ENCODE results near the gene GNPTG. TPM values are rescaled to one million over a fixed set of nuclear protein-coding genes. Genes with fewer than 3 reads are reported as not detected.

Gene GNPTG
- total RNA-seq, 1 experiment from 2014 or later: 19.6 TPM

- Histone ChIP-seq H3K9ac (ENCODE audit: low read length) (no peak overlapping the region), H3K79me2 (ENCODE audit: low read length) (no peaks in the 10 kb centered on the region)
- DNase-seq: no peak
Measured at GRCh38 chr16:1340730-1341494, 10.8 kb upstream of the GNPTG start.

GRCh38 chr16:1341495-1342420, 10.0 kb upstream of the GNPTG start:
- Histone ChIP-seq H3K79me2 (ENCODE audit: low read length) (no peaks in the 10 kb centered on the region), H4K20me1 (ENCODE audit: insufficient read depth, low read depth, low read length) (peaks cover 14% of the 10 kb centered on the region; the same call in 1 of the 2 replicates), H3K4me3 (ENCODE audit: low read length) (no peak overlapping the region; the same call in 1 of the 2 replicates), H3K4me2 (ENCODE audit: low read depth, low read length, poor library complexity, severe bottlenecking) (peak overlapping the region; percentile 61), H3K4me1 (ENCODE audit: low read length) (peaks cover 16% of the 10 kb centered on the region), H3K9me2 (replicated peaks; ENCODE audit: insufficient read depth, low read length) (no peaks in the 10 kb centered on the region), H3K36me3 (ENCODE audit: insufficient read depth, low read length) (no peaks in the 10 kb centered on the region), H3K27ac (ENCODE audit: low read length) (no peak overlapping the region), H2AFZ (ENCODE audit: low read length) (no peak overlapping the region), H3K9me3 (ENCODE audit: low read length) (no peaks in the 10 kb centered on the region), H3K9ac (ENCODE audit: low read length) (no peak overlapping the region), H3K27me3 (ENCODE audit: low read length) (no peaks in the 10 kb centered on the region)
- no peak for DNase-seq

More at GRCh38 chr16:1340730-1341494, 10.8 kb upstream of the GNPTG start:
- no peak overlapping the region for H3K4me3 ChIP-seq (ENCODE audit: low read length)
- H3K27me3 ChIP-seq (ENCODE audit: low read length): no peaks in the 10 kb centered on the region
- no peaks in the 10 kb centered on the region for H3K36me3 ChIP-seq (ENCODE audit: insufficient read depth, low read length)
- no peak overlapping the region for H3K27ac ChIP-seq (ENCODE audit: low read length)
- peaks cover 16% of the 10 kb centered on the region for H3K4me1 ChIP-seq (ENCODE audit: low read length)
- H2AFZ ChIP-seq (ENCODE audit: low read length): no peak overlapping the region
- H3K9me3 ChIP-seq (ENCODE audit: low read length): no peaks in the 10 kb centered on the region
- peaks cover 14% of the 10 kb centered on the region; the same call in 1 of the 2 replicates for H4K20me1 ChIP-seq (ENCODE audit: insufficient read depth, low read depth, low read length)
- no peaks in the 10 kb centered on the region for H3K9me2 ChIP-seq (replicated peaks; ENCODE audit: insufficient read depth, low read length)
- no peak overlapping the region for H3K4me2 ChIP-seq (ENCODE audit: low read depth, low read length, poor library complexity, severe bottlenecking)

GRCh38 chr16:1342526-1343427, 9.0 kb upstream of the GNPTG start:
- peak; percentile 99 for DNase-seq
- Histone ChIP-seq H4K20me1 (ENCODE audit: insufficient read depth, low read depth, low read length) (peaks cover 14% of the 10 kb centered on the region; the same call in 1 of the 2 replicates), H3K9ac (ENCODE audit: low read length) (no peak overlapping the region), H2AFZ (ENCODE audit: low read length) (no peak overlapping the region), H3K4me1 (ENCODE audit: low read length) (peaks cover 16% of the 10 kb centered on the region), H3K9me2 (replicated peaks; ENCODE audit: insufficient read depth, low read length) (no peaks in the 10 kb centered on the region), H3K36me3 (ENCODE audit: insufficient read depth, low read length) (no peaks in the 10 kb centered on the region), H3K4me2 (ENCODE audit: low read depth, low read length, poor library complexity, severe bottlenecking) (peak overlapping the region; percentile 61), H3K27me3 (ENCODE audit: low read length) (no peaks in the 10 kb centered on the region), H3K27ac (ENCODE audit: low read length) (no peak overlapping the region), H3K9me3 (ENCODE audit: low read length) (no peaks in the 10 kb centered on the region), H3K79me2 (ENCODE audit: low read length) (no peaks in the 10 kb centered on the region), H3K4me3 (ENCODE audit: low read length) (no peak overlapping the region; the same call in 1 of the 2 replicates)

- H3K4me2 ChIP-seq (ENCODE audit: low read depth, low read length, poor library complexity, severe bottlenecking): peak overlapping the region; percentile 24
- DNase-seq: no peak
- no peak overlapping the region for H2AFZ ChIP-seq (ENCODE audit: low read length)
- no peak overlapping the region for H3K27ac ChIP-seq (ENCODE audit: low read length)
- H3K4me3 ChIP-seq (ENCODE audit: low read length): no peak overlapping the region; the same call in 1 of the 2 replicates
- H3K9me3 ChIP-seq (ENCODE audit: low read length): no peaks in the 10 kb centered on the region
- H3K36me3 ChIP-seq (ENCODE audit: insufficient read depth, low read length): no peaks in the 10 kb centered on the region
- no peak overlapping the region for H3K9ac ChIP-seq (ENCODE audit: low read length)
- no peaks in the 10 kb centered on the region for H3K79me2 ChIP-seq (ENCODE audit: low read length)
- no peaks in the 10 kb centered on the region for H3K9me2 ChIP-seq (replicated peaks; ENCODE audit: insufficient read depth, low read length)
- H3K4me1 ChIP-seq (ENCODE audit: low read length): peaks cover 16% of the 10 kb centered on the region
- no peaks in the 10 kb centered on the region for H3K27me3 ChIP-seq (ENCODE audit: low read length)
- peaks cover 14% of the 10 kb centered on the region; the same call in 1 of the 2 replicates for H4K20me1 ChIP-seq (ENCODE audit: insufficient read depth, low read depth, low read length)
Measured at GRCh38 chr16:1343428-1344242, 8.1 kb upstream of the GNPTG start.

- Histone ChIP-seq H3K4me3 (ENCODE audit: low read length) (no peak overlapping the region), H4K20me1 (ENCODE audit: insufficient read depth, low read depth, low read length) (peaks cover 14% of the 10 kb centered on the region; the same call in 1 of the 2 replicates), H3K27ac (ENCODE audit: low read length) (no peak overlapping the region), H3K9ac (ENCODE audit: low read length) (no peak overlapping the region), H3K9me2 (replicated peaks; ENCODE audit: insufficient read depth, low read length) (no peaks in the 10 kb centered on the region), H3K4me1 (ENCODE audit: low read length) (peaks cover 16% of the 10 kb centered on the region), H2AFZ (ENCODE audit: low read length) (no peak overlapping the region), H3K27me3 (ENCODE audit: low read length) (no peaks in the 10 kb centered on the region), H3K79me2 (ENCODE audit: low read length) (no peaks in the 10 kb centered on the region), H3K4me2 (ENCODE audit: low read depth, low read length, poor library complexity, severe bottlenecking) (no peak overlapping the region), H3K9me3 (ENCODE audit: low read length) (no peaks in the 10 kb centered on the region), H3K36me3 (ENCODE audit: insufficient read depth, low read length) (no peaks in the 10 kb centered on the region)
- DNase-seq: no peak
Measured at GRCh38 chr16:1344499-1344898, 7.2 kb upstream of the GNPTG start.

GRCh38 chr16:1345087-1345486, 6.6 kb upstream of the GNPTG start:
- no peaks in the 10 kb centered on the region for H3K9me2 ChIP-seq (replicated peaks; ENCODE audit: insufficient read depth, low read length)
- no peak for DNase-seq
- no peak overlapping the region for H3K4me3 ChIP-seq (ENCODE audit: low read length)
- H2AFZ ChIP-seq (ENCODE audit: low read length): no peak overlapping the region
- no peak overlapping the region for H3K9ac ChIP-seq (ENCODE audit: low read length)
- no peaks in the 10 kb centered on the region for H3K9me3 ChIP-seq (ENCODE audit: low read length)
- no peak overlapping the region for H3K4me2 ChIP-seq (ENCODE audit: low read depth, low read length, poor library complexity, severe bottlenecking)
- no peak overlapping the region for H3K27ac ChIP-seq (ENCODE audit: low read length)
- peaks cover 14% of the 10 kb centered on the region; the same call in 1 of the 2 replicates for H4K20me1 ChIP-seq (ENCODE audit: insufficient read depth, low read depth, low read length)
- H3K79me2 ChIP-seq (ENCODE audit: low read length): peaks cover under 1% of the 10 kb centered on the region; the same call in 1 of the 2 replicates
- no peaks in the 10 kb centered on the region for H3K27me3 ChIP-seq (ENCODE audit: low read length)
- no peaks in the 10 kb centered on the region for H3K36me3 ChIP-seq (ENCODE audit: insufficient read depth, low read length)
- H3K4me1 ChIP-seq (ENCODE audit: low read length): peaks cover 16% of the 10 kb centered on the region
